NCI-H2029 (cell line): ENCODE results near the gene TENM4.

ENCODE experiments used
- DNase-seq: peaks from one replicate; lab custom pipeline; 2025; lab: John Stamatoyannopoulos, UW

The TENM4 gene

DNA sequence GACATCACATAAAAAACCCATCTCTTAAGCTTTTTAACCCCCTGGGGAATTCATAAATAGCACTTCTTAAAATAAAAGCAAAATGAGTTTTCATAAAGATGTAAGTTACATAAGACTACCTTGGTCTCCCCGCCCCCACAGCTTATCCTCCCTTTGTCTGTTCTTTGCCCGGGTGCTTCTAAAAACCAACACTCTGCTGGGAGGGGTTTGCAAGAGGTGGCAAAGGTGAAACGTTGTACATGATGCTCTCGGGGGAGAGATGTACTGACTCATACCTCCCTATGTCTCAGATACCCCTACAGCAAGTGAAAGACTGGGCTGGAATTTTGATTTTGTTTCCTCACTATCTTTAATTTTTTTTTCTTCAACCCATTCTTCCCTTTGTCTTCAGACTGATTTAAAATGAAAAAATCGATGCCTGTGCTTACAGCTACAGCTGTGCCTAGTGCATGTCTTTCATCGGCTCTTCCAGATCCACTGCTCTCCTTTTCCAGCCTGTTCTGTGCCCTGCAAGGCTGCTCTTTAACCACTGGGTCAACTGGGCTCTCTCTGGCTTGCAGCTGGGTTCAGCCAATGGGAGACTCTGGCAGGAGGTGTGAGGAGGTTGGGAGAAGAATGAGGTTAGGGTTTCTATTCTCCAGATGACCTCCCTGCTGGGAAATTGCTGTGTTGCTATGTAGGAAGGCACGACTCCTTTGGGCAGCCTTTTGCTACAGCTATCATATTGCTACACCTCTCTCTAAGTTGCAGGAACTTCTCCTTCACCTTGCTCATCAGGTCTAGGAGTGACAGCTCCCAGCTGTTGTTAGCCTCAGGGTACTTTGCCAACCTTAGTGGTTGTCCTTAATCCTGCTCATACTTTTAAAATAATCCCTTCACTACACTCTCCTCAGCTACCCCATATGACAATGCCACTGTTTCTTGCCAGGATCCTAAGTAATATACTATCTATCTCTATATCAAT is 266.5 kb downstream of the TENM4 start:
- DNase-seq: no peak

DNA sequence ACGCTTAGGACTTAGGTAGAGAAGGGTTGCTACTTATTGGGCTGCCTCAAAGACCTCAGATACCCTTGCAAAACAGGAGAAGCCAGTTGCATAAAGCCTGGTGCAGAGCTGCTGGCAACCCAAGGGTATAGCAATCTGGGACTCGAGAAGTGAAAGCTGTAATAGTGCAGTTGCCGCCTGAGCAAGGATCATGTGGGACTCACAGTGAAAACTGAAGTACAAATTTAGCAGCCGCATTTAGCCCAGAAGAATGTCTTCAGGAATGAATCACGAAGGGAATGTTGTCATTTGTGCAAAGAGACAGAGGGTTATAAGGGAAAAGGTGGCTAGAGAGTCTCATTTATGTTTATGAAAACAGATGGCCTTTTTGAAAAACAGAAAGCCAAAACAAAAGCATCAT is 267.2 kb downstream of the TENM4 start:
- no peak for DNase-seq

GRCh38 chr11:79170321-79170720 is 270.5 kb downstream of the TENM4 start:
- DNase-seq: no peak

GRCh38 chr11:79168530-79169110 is 272.2 kb downstream of the TENM4 start:
- DNase-seq: no peak

DNA sequence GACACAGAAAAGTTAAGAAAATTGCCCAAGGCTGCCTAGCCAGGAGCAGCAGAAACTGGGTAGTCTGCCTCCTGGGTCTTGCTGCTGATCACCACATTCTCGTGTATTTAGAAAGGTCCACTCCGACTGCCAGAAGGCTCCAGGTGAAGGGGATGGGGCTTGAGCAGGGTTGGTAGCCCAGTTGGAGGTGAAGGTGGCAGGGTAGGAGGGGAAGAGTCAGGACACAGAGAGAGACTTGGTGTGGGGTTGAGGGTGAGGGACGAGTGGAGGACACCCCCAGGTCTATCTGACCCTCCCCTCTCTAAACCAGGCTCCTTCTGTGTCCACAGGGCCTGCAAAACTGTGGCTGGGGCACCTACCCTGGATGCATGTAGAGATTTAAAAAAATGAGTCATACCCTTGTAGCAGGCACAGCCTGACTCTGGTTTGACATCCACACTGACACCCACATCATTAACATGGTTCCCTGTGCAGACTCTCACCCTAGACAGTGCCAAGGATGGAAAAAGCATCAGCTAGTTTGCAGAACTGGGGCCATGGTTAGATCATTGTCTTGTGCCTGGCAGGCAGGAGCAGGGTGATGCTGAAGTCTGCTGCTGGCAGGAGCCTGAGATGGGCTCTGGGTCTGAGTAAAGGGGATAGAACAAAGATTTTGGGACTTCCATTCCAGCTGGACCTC is 273.2 kb downstream of the TENM4 start:
- no peak for DNase-seq

DNA sequence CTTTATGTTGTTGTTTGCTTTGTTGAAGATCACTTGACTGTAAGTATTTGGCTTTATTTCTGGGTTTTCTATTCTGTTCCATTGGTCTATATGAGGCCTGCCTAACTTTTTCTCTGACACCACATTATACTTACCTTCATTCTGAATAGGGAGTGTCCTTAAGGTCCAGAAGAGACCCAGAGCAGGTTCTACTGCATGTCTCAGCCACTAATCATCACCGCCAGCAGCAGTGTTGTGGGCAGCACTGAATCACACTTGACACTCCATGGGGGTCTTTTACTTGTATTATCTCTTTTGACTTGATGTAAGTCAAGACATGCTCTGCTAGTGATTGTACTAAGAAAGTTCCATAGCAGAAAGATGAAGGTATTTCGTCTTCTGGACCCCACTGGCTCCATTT is 274.9 kb downstream of the TENM4 start:
- peak; percentile 37 for DNase-seq

- DNase-seq: no peak
Observed at GRCh38 chr11:79160791-79161403, 279.9 kb downstream of the TENM4 start.

DNA sequence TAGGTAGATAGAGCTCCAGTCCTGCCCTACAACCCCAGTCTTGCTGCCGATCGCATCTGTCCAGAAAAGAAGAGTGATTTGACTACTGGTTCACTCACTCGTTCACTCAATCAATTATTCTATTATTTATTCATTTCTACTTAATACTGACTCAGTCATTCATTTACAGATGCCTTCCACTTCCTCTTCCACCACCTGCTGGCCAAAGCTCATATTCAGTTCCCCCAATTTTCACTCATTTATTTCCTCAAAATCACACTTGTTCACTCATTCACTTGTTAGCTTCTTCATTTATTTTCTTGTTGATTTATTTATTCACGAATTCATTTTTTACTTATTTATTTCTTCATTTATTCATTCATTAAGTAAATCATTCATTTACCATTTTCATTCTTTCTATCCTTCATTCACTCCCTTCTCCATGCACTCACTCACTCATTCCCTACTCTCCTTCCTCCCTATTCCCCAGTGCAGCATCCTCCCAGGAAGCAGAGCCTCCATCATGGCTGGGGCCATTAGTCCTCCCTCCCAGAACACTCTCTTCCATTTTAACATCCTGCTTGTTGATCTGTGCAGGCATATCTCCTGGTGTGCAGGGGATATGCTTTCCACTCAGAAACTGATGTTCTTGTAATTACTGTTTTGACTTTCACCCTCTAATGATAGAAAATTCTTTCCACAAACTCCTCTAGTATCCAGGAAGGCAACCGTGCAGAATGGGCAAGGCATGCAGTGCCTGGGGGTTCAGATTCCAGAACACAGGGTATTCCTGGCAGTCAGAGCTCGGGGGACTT is 281.0 kb downstream of the TENM4 start:
- no peak for DNase-seq

GRCh38 chr11:79157738-79158137 is 283.1 kb downstream of the TENM4 start:
- no peak for DNase-seq

DNA sequence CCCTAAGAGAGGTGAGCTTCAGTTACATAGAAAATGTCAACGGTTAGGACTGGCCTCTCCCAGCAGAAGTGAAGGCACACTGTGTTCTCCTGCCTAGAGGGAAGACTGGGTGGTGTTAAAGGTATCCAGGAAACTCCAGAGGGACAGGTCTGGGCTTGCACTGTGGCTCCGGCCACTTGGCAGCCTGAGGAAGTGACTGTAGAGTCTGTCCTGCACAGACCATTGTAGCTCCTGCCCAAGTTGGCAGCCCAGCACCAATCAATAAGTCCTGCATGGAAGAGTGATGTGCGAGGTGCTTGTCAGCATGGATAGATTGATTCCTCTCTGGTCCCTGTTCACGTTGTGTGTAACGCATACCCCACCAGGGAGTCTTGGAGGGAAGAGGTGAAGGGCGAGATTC is 284.8 kb downstream of the TENM4 start:
- no peak for DNase-seq

GRCh38 chr11:79155237-79155636 is 285.6 kb downstream of the TENM4 start:
- no peak for DNase-seq

DNA sequence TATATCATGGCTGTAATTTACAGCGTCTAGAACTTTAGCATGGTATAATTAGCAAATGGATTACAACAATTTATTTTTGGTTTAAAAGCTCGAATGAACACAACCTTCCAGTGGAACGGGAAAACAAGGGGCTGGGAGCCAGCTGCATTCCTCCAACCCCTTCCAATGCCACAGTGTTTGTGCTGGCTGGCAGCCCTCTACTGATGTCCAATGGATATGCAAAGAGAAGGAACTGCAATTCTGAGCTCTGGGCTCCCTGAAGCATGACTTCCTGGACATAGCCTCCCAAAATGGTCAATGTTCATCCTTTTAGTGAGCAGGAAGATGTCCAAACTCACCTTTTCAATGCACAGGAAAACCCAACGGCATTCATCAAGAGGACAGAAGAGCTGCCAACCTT is 288.3 kb downstream of the TENM4 start:
- DNase-seq: peak; percentile 10

GRCh38 chr11:79151396-79151795 is 289.4 kb downstream of the TENM4 start:
- no peak for DNase-seq

DNA sequence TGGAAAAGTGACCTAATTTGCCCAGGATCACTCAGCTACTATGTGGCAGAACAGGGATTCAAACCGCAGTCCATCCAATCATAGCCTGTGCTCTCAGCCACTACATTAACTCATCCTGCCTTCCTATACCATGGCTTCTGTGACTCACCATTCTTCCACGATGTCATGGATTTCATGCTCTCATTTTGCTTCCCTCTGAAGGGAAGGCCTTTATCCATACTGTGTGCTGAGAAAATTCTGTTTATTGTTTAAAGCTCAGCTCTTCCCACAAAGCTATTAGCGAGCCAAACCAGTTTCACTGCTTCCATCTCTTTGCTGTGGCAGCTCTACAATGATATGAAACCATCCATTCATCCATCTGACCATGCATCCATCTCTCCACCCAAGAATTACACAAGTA is 289.9 kb downstream of the TENM4 start:
- no peak for DNase-seq

- DNase-seq: no peak
Observed at GRCh38 chr11:79150320-79150719, 290.5 kb downstream of the TENM4 start.

GRCh38 chr11:79147731-79148130 is 293.1 kb downstream of the TENM4 start:
- DNase-seq: no peak

- DNase-seq: no peak
Observed at GRCh38 chr11:79147011-79147410, 293.8 kb downstream of the TENM4 start.

DNA sequence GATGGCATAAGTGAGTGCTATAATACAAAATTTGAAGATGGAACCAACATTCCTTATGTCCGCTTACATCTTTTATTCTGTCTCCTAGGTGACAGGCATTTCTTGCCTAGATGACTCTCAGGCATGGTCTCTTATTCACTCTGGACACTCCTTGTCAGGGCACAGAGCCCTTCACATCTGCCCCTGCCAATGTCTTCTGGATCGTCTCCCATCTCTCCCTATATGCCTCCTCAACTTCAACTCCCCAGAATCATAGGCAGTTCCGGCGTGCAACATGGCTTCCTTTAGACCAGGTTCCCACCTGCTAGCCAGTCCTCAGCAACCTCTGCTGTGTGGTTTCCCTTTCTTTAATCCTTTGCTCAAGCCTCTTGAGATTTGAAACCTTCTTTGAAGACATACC is 300.9 kb downstream of the TENM4 start:
- DNase-seq: no peak

GRCh38 chr11:79129702-79130101 is 311.1 kb downstream of the TENM4 start:
- no peak for DNase-seq

DNA sequence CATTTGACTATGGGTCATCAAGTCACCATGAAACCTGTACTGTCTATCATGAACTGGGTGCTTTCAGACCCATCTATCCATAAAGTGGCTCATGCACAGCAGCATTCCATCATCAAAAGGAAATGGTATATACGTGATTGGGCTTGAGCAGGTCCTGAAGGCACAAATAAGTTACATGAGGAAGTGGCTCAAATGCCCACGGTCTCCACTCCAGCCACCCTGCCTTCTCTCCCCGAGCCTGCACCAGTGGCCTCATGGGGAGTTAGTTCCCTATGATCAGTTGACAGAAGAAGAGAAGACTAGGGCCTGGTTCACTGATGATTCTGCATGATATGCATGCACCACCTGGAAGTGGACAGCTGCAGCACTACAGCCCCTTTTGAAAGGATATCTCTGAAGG is 312.5 kb downstream of the TENM4 start:
- no peak for DNase-seq

- peak; percentile 83 for DNase-seq
Observed at GRCh38 chr11:79122759-79123158, 318.1 kb downstream of the TENM4 start.

GRCh38 chr11:79121351-79121750 is 319.5 kb downstream of the TENM4 start:
- peak; percentile 81 for DNase-seq
